Gastrocnemius medialis (tissue), 4 donors: Measurements from ENCODE around the gene CGREF1. TPM values are rescaled to one million over a fixed set of nuclear protein-coding genes. Genes with fewer than 3 reads are reported as not detected.

Experiments
- ATAC-seq, 2 donors: fragments of 150-250 bp; one replicate each; pipeline ENCODE4 v1.9.1; 2016
- DNase-seq, 2 donors: peaks; one replicate each; pipeline ENCODE4 v3.0.0-alpha.2; 2019
- H3K27ac ChIP-seq, 4 donors: fragments of 200-600 bp; sonication (generic); 1 replicate in 1 of 4; 2 replicates in 3 of 4; pipeline ENCODE4 v1.5.1; 2016 to 2018; ENCODE audit warnings: mild to moderate bottlenecking in 2 of 4, moderate library complexity in 1 of 4
- H3K27me3 ChIP-seq, 3 donors: fragments of 200-600 bp; sonication (generic) in 2 of 3; 1 replicate in 1 of 3; 2 replicates in 2 of 3; pipeline versions ENCODE4 v1.5.1 to v1.6.0; 2016 to 2019; ENCODE audit warnings: mild to moderate bottlenecking in 1 of 3, moderate library complexity in 1 of 3
- H3K36me3 ChIP-seq, 2 donors: fragments of 200-600 bp; sonication (generic) in 1 of 2; one replicate each; pipeline ENCODE4 v1.5.1; 2017 to 2018
- H3K4me1 ChIP-seq, 2 donors: fragments of 200-600 bp; sonication (generic) in 1 of 2; one replicate each; pipeline ENCODE4 v1.5.1; 2016 to 2017; ENCODE audit warnings: mild to moderate bottlenecking in 2 of 2
- H3K4me3 ChIP-seq, 4 donors: fragments of 200-600 bp; sonication (generic) in 3 of 4; 1 replicate in 1 of 4; 2 replicates in 3 of 4; pipeline ENCODE4 v1.5.1; 2016 to 2019; ENCODE audit warnings: mild to moderate bottlenecking in 2 of 4
- H3K9me3 ChIP-seq, 3 donors: fragments of 200-600 bp; sonication (generic) in 2 of 3; 1 replicate in 1 of 3; 2 replicates in 2 of 3; pipeline ENCODE4 v1.5.1; 2016 to 2019
- CTCF ChIP-seq, 5 experiments: fragments of 450-650 bp in 3 of 5; fragments of 200-600 bp in 2 of 5; sonication (generic) in 2 of 5; IDR thresholded peaks in 4 of 5; conservative IDR thresholded peaks in 1 of 5; 1 replicate in 4 of 5; 2 replicates in 1 of 5; pipeline ENCODE4 v1.5.1; 2016 to 2019; ENCODE audit warnings: antibody characterized with exemption in 5 of 5, mild to moderate bottlenecking in 3 of 5, moderate library complexity in 3 of 5
- POLR2A ChIP-seq, 2 donors: fragments of 450-650 bp; IDR thresholded peaks; one replicate each; pipeline ENCODE4 v1.6.1; 2017; ENCODE audit warnings: antibody characterized with exemption in 2 of 2, mild to moderate bottlenecking in 2 of 2, moderate library complexity in 2 of 2
- in situ Hi-C, 4 donors: fragments of 200-750 bp; cut with MboI; loops; one replicate each; pipeline versions ENCODE4 v1.15.0 to v1.8.0; 2017; ENCODE audit warnings: low sequenced_read_pairs in 4 of 4
- intact Hi-C: fragments of 100-400 bp; cut with DNase I; formaldehyde crosslinking; loops from one replicate; pipeline ENCODE4 v1.15.1; 2023; ENCODE audit warnings: low total_unique reads
- total RNA-seq, 4 donors: library from RNA; depleted of rRNA; stranded (reverse); fragments of >200 nt; gene quantifications; one replicate each; pipeline versions ENCODE4 v1.1.0 to v1.2.3, GENCODE V29; 2016

Gene CGREF1
- total RNA-seq, 4 donors from 2014 or later = 1.2 to 7.1 (median 4.3) TPM

GRCh38 chr2:27051902-27052645 lies 66.9 kb downstream of the CGREF1 start:
- in situ Hi-C loops (no loop called here), intact Hi-C loops (loop anchor here (2.0 kb wide), 1 partner anchor 19 kb away; the partner anchor contains the start of gene OST4)
- Histone ChIP-seq H3K36me3 (peaks cover 0 to 33% of the 10 kb centered on the region in 2 donors), H3K27me3 (no peaks in the 10 kb centered on the region), H3K9me3 (no peaks in the 10 kb centered on the region), H3K4me1 (peaks cover 11 to 13% of the 10 kb centered on the region in 2 donors), H3K27ac (peak overlapping the region; percentile 93 to 96 (median 93)), H3K4me3 (peak overlapping the region; percentile 78 to 92 (median 84))
- ATAC-seq = no peak
- TF ChIP-seq CTCF (IDR thresholded peaks at IDR 0.05 in 4 of 5, conservative IDR thresholded peaks at IDR 0.05 in 1 of 5) (no peak), POLR2A (IDR thresholded peaks at IDR 0.05) (no peak)
- DNase-seq = peak in 1 of 2 donors; percentile 35

- TF ChIP-seq POLR2A (IDR thresholded peaks at IDR 0.05) (peak; percentile 69 to 72), CTCF (IDR thresholded peaks at IDR 0.05 in 4 of 5, conservative IDR thresholded peaks at IDR 0.05 in 1 of 5) (no peak)
- Histone ChIP-seq H3K4me1 (peaks cover 11 to 13% of the 10 kb centered on the region in 2 donors), H3K27ac (peak within 1 kb of the TSS; percentile 93 to 96 (median 93)), H3K36me3 (peaks cover 0 to 25% of the 10 kb centered on the region in 2 donors), H3K27me3 (no peaks in the 10 kb centered on the region), H3K4me3 (peak within 1 kb of the TSS; percentile 78 to 92 (median 84)), H3K9me3 (no peaks in the 10 kb centered on the region)
- intact Hi-C loops (loop anchor here (1.0 kb wide), 2 partner anchors 18 to 35 kb away; partner anchors contain the start of gene KHK), in situ Hi-C loops (no loop called here)
- ATAC-seq (peak; percentile 76 to 79), DNase-seq (peak; percentile 94 to 96)
These were observed 67.7 kb downstream of the CGREF1 start, which contains the start of gene AGBL5 for GRCh38 chr2:27050996-27051901. Gene AGBL5 (plus strand): TSS chr2:27051668. CDS start chr2:27052959, 1,291 bp downstream.

Other genes starting within 250 kb of the CGREF1 start
- 10 to 100 TPM; 41.9 to 66.5 (median 53.9) TPM for gene MAPRE3, start 148.5 kb downstream of the CGREF1 start, total RNA-seq
- gene TMEM214, start 86.2 kb downstream of the CGREF1 start, total RNA-seq = 10 to 100 TPM; 20.0 to 37.7 (median 24.9) TPM
- gene AGBL5, start 67.5 kb downstream of the CGREF1 start, total RNA-seq = 1 to 10 TPM; 4.9 to 6.2 (median 5.7) TPM
- gene OST4, start 47.5 kb downstream of the CGREF1 start, total RNA-seq = 100 to 1,000 TPM; 191 to 283 (median 251) TPM
- gene EMILIN1, start 40.5 kb downstream of the CGREF1 start, total RNA-seq = 10 to 100 TPM in 2 of 4 donors, 1 to 10 TPM in 2; 6.8 to 18.2 (median 11.3) TPM
- 1 to 10 TPM in 2 of 4 donors, under 1 TPM in 1, not detected in 1; 0.91 to 5.4 (median 1.3) TPM for gene KHK, start 32.4 kb downstream of the CGREF1 start, total RNA-seq
- gene ABHD1, start 4.7 kb upstream of the CGREF1 start, total RNA-seq = 1 to 10 TPM in 3 of 4 donors, under 1 TPM in 1; 0.61 to 2.3 (median 1.2) TPM
- 100 to 1,000 TPM; 117 to 197 (median 154) TPM for gene PREB, start 15.5 kb upstream of the CGREF1 start, total RNA-seq
- gene PRR30, start 20.3 kb upstream of the CGREF1 start, total RNA-seq = not detected
- gene TCF23, start 29.9 kb upstream of the CGREF1 start, total RNA-seq = under 1 TPM in 1 of 4 donors, not detected in 3; 0.20 TPM
- gene ATRAID, start 92.9 kb upstream of the CGREF1 start, total RNA-seq = 100 to 1,000 TPM; 131 to 203 (median 171) TPM
- 10 to 100 TPM; 19.0 to 46.5 (median 32.5) TPM for gene SLC5A6, start 93.1 kb upstream of the CGREF1 start, total RNA-seq
- gene CAD, start 98.2 kb upstream of the CGREF1 start, total RNA-seq = 10 to 100 TPM in 1 of 4 donors, 1 to 10 TPM in 3; 2.7 to 10.2 (median 7.1) TPM
- under 1 TPM in 1 of 4 donors, not detected in 3; 0.20 TPM for gene SLC30A3, start 143.9 kb upstream of the CGREF1 start, total RNA-seq
- not detected for gene DNAJC5G, start 156.3 kb upstream of the CGREF1 start, total RNA-seq
- 100 to 1,000 TPM; 219 to 554 (median 427) TPM for gene TRIM54, start 163.3 kb upstream of the CGREF1 start, total RNA-seq
- not detected for gene UCN, start 189.3 kb upstream of the CGREF1 start, total RNA-seq
- gene MPV17, start 204.0 kb upstream of the CGREF1 start, total RNA-seq = 10 to 100 TPM in 3 of 4 donors, 1 to 10 TPM in 1; 9.9 to 16.0 (median 11.5) TPM
- gene GTF3C2, start 237.6 kb upstream of the CGREF1 start, total RNA-seq = 10 to 100 TPM; 25.3 to 45.6 (median 40.5) TPM